Pulmonary artery endothelial cell (primary cell): Measurements from ENCODE around the gene FCRLB. TPM values are rescaled to one million over a fixed set of nuclear protein-coding genes. Genes with fewer than 3 reads are reported as not detected.
"Not testable (repeated sequence)": the region's sequence is repeated elsewhere in the genome, so short reads cannot be mapped to it uniquely, and the experiment has no call there.

Experiments
- DNase-seq: peaks from one replicate; pipeline ENCODE4 v3.0.0-alpha.2; 2011; ENCODE audit warnings: low read depth, low spot score
- total RNA-seq: library from RNA; depleted of rRNA; stranded (reverse); fragments of >200 nt; gene quantifications from 2 replicates; pipeline ENCODE4 v1.2.3, GENCODE V29; 2014

FCRLB gene
- total RNA-seq, 1 donor from 2014 or later: 0.33 TPM

GRCh38 chr1:161739865-161740566 is 18.7 kb downstream of the FCRLB start:
- no peak for DNase-seq

GRCh38 chr1:161740921-161741320 is 19.6 kb downstream of the FCRLB start:
- no peak for DNase-seq

- no peak for DNase-seq
These were observed 21.9 kb downstream of the FCRLB start for GRCh38 chr1:161743231-161743630.

DNA sequence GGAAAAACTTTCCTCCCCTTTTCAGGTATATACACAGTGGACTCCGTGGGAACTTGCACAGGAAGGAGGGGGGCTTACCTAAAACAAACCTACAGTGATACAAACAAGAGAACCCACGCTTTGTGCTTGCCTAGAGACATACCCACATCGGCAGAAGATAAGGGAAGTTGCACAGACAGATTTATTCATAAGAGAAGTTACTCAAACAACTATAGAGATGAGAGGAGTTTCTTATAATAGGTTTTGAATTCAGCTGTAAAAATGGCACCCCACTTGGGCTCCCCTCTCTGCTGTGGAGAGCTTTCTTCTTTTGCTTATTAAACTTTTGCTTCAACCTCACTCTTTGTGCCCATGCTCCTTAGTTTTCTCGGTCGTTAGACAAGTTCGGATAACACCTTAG is 26.5 kb downstream of the FCRLB start:
- no peak for DNase-seq

- DNase-seq: peak; percentile 78
These were observed 28.4 kb downstream of the FCRLB start, which contains the start of gene DUSP12 for GRCh38 chr1:161749509-161750407. TSS of gene DUSP12 (plus strand) at chr1:161749786. CDS start at chr1:161749802, 16 bp downstream.

- DNase-seq: no peak
These were observed 42.3 kb downstream of the FCRLB start for GRCh38 chr1:161763522-161764098.

- DNase-seq: peak; percentile 93
These were observed 45.0 kb downstream of the FCRLB start, which contains the start of gene ATF6 for GRCh38 chr1:161766102-161766981. TSS of gene ATF6 (plus strand) at chr1:161766320. CDS start at chr1:161766361, 41 bp downstream.

DNA sequence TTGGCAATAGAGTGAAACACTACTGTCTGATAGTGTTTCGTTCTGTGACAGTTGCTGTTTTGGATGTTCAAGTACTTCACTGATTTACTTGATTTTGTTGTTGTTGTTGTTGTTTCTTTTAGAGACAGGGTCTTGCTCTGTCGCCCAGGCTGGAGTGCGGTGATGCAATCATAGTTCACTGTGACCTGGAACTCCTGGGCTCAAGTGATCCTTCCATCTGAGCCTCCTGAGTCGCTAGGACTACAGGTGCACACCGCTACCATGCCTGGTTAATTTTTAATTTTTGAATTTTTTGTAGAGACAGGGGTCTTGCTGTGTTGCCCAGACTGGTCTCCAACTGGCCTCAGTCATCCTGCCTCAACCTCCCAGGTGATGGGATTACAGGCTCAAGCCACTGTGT is 47.1 kb downstream of the FCRLB start:
- DNase-seq: no peak

DNA sequence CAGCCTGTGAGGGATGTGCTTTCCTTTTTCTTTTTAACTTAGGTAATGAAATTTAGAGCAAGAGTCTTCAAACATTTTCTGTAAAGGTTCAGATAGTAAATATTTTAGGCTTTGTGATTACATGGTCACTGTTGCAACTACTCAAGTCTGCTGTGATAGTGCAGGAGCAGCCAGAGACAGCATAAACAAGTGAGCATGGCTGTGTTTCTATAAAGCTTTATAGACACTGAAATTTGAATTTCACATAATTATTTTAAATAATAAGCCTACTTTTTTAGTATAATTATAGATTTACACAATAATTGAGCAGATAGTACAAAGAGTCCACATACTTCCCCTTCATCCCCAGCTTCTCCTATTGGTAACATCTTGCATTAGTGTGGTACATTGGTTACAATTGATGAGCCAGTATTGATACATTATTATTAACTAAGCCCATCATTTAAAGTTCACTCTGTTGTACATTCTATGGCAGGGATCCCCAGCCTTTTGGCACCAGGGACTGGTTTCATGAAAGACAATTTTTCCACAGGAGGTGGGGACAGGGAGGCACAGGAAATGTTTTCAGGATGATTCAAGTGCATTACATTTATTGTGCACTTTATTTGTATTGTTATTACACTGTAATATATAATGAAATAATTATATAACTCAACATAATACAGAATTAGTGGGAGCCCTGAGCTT is 47.8 kb downstream of the FCRLB start:
- DNase-seq: no peak

- not testable (repeated sequence) for DNase-seq
These were observed 48.3 kb downstream of the FCRLB start for GRCh38 chr1:161769673-161770045.

- DNase-seq: no peak
These were observed 48.9 kb downstream of the FCRLB start for GRCh38 chr1:161770250-161770649.

DNA sequence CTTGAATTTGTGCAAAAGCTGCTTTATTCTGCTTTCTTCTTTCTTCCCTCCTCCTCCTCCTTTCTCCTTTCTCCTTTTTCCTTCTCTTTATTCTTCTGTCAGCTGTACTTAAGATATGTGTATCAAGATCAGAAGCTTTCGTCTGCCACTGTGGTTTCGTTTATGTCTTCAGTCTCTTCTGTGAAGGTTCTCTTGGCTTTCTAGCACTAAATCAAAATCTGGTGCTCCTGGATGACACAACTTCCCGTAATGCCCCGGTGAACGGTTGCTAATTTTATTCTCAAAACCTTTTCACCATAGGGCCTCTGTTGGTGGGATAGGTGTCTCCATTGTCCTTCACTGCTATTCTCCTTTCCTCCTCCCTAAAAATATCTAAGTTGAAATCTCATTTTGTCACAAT is 49.8 kb downstream of the FCRLB start:
- DNase-seq: no peak

- no peak for DNase-seq
These were observed 50.6 kb downstream of the FCRLB start for GRCh38 chr1:161771973-161772372.

DNA sequence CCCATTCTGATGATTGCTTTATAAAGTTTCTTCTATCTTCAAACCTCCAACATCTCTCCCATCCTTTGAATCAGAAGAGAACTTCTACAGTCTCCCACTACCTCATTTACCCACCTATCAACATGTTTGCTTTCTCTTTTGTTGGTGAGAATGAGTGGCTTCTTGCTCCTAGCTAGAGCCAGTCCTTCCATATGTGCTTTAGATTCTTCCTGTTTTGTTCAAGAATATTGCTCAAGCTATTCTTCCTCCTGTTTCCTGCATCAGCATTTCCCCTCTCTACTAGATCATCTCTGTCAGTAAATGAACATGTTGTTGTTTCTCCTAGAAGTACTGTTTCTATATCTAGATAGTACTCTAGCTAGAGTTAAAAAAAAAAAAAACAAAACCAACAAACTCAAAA is 51.1 kb downstream of the FCRLB start:
- DNase-seq: no peak

DNA sequence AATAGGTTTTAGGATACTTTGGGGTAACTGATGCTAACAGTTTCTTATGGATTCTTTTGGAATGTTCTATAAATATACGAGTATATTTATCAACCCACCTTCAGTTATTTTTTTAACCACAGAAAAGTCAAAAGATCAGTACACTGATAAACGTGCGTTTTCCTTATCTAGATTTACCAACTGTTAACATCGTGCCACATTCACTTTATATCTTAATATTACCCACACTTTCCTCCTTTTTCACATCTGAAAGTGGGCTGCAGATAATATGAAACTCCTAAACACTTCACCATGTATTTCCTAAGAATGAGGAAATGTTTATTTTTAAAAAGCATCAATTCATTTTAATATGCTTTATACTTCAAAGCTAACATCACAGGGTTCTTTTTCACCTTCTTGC is 52.4 kb downstream of the FCRLB start:
- DNase-seq: no peak

DNA sequence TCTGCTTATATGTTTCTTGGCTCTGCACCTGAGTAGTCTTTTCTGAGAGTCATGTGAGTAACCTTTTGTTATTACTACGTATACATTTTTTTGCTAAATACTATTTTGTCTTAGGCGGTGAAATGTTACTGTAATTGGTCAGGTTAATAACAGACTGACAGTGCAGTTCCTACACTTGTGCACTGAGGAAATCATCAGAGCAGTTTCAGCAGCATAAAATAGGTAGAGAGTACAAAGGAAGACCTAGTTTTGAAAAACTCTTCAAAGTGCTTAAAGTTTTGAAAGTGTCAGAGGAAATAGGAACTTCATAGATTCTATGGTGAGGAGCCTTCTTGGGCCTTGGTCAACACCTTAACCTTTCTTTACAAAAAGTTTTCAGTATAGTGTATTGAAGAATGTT is 55.9 kb downstream of the FCRLB start:
- DNase-seq: no peak
